MM.1S (cell line): ENCODE results near the gene NTRK3.

Experiments used
- CTCF ChIP-seq: fragments of 300-600 bp; sonication (generic); IDR thresholded peaks from 2 replicates; pipeline ENCODE4 v1.5.1; 2016; ENCODE audit warnings: antibody characterized with exemption, low read length, mixed read lengths
- EZH2 ChIP-seq: fragments of 300-600 bp; sonication (generic); optimal IDR thresholded peaks from 2 replicates; pipeline ENCODE3; 2017; ENCODE audit warnings: low read depth, mild to moderate bottlenecking, antibody characterized with exemption, low read length, mixed read lengths
- EZH2phosphoT487 ChIP-seq: fragments of 300-600 bp; sonication (generic); IDR thresholded peaks from 2 replicates; pipeline ENCODE4 v1.6.1; 2018; ENCODE audit warnings: antibody characterized with exemption, low read length

- TF ChIP-seq CTCF (no peak), EZH2 (no peak), EZH2phosphoT487 (no peak)
Measured at GRCh38 chr15:88191812-88192165, 64.8 kb downstream of the NTRK3 start.
